Stimulated activated effector memory CD8-positive, alpha-beta T cell treated with anti-CD3 and anti-CD28 coated beads, Interleukin-12 subunit alpha, Interleukin-12 subunit beta, amount 100 ng/mL, for 72 hours (primary cell): ENCODE data around the gene OVOL3.
A peak's percentile ranks its signal among the peaks of the same experiment; 100 is the strongest.

Experiments
- ATAC-seq: fragments of 150-1000 bp; cut with Tn5 transposase; 2 replicates; pipeline ENCODE4 v1.10.0; 2021
- DNase-seq, 2 donors: peaks; one replicate each; pipeline ENCODE4 v3.0.0; 2021 to 2022; ENCODE audit warnings: low spot score in 2 of 2
- H3K27ac Mint-ChIP-seq: one replicate; pipeline ENCODE4 v1.8.0; 2022; ENCODE audit warnings: mild to moderate bottlenecking, mixed read lengths
- H3K36me3 Mint-ChIP-seq: one replicate; pipeline ENCODE4 v1.8.0; 2022; ENCODE audit warnings: mild to moderate bottlenecking, mixed read lengths
- H3K4me1 Mint-ChIP-seq: one replicate; pipeline ENCODE4 v1.8.0; 2022; ENCODE audit warnings: mixed read lengths
- H3K4me3 Mint-ChIP-seq: one replicate; pipeline ENCODE4 v1.8.0; 2022; ENCODE audit warnings: mild to moderate bottlenecking, mixed read lengths
- H3K9me3 Mint-ChIP-seq: one replicate; pipeline ENCODE4 v1.8.0; 2022; ENCODE audit warnings: mixed read lengths

Gene OVOL3

DNA sequence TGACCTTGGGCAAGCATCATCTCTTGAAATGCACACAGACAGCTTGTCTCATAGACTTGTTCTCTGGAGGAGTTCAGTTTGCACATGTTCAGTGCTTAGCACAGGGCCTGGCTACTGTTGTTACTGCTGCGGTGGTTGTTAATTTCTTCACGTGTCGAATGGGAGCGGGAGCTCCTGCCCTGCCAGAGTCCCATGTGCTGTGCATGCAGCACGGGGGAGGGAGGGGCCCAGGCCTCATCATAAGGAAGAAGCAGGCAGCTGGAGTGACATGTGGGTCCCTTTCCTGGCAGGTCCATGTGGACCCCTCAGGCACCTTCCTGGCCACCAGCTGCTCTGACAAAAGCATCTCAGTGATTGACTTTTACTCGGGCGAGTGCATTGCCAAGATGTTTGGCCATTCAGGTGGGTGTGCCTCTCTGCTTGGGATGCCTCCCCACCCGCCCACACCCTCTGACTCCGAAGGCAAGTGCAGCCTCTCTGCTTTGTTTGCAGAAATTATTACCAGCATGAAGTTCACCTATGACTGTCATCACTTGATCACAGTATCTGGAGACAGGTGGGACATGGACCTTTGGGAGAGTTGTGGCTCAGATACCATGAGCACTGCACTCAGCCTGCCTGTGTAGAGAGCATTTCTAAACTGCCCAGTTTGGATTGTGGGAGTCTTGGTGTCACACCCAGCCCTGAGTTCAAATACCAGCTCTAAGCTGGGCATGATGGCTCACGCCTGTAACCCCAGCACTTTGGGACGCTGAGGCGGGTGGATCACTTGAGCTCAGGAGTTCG lies 19.8 kb upstream of the OVOL3 start:
- no peak overlapping the region for H3K27ac Mint-ChIP-seq
- peaks cover 17% of the 10 kb centered on the region for H3K4me1 Mint-ChIP-seq
- DNase-seq, result no peak

DNA sequence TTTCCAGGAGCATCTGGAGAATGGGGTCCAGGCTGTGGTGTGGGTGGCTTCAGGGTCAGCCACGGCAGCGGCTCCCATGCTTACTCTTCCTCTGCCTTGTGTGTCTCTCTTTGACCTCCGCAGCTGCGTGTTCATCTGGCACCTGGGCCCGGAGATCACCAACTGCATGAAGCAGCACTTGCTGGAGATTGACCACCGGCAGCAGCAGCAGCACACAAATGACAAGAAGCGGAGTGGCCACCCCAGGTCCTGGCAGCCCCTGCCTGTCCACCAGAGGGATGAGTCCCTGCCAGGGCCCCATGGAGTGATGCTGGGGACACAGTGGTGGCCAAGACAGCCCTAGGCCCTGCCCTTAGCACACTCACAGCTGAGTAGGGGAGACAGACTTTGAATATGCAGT lies 18.4 kb upstream of the OVOL3 start:
- Mint-ChIP-seq H3K9me3 (no peaks in the 10 kb centered on the region), H3K36me3 (peaks cover 44% of the 10 kb centered on the region), H3K4me3 (peak overlapping the region; percentile 17), H3K4me1 (peaks cover 17% of the 10 kb centered on the region), H3K27ac (peak overlapping the region; percentile 70)
- ATAC-seq (no peak), DNase-seq (no peak)

More for the DNA sequence above, 19.8 kb upstream of the OVOL3 start:
- ATAC-seq, result no peak
- no peaks in the 10 kb centered on the region for H3K9me3 Mint-ChIP-seq
- H3K36me3 Mint-ChIP-seq, result peaks cover 34% of the 10 kb centered on the region
- H3K4me3 Mint-ChIP-seq, result no peak overlapping the region

DNA sequence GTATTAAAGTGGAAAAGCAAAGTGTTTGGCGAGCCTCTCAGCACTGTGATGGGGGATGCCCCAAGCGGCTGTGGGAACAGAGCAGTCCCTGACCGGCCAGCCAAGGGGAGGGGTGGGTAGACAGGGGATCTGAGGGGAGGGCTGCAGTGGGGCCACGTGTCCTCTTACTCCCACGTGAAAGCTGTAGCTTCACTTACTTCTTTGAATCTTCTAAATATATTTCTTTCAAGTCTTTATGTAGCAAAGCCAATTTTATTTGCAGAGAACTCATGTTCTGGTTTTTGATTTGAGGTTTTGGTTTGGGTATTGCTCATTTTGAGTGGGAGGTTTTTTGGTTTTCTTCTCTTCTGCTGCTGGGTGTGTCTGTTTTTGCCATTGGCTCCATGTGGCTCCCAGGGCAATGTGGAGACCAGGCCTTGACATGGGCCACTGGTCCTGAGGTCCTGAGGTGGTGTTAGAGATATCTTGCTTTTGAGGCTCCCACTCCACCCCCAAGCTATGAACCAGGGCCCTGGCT lies 17.7 kb upstream of the OVOL3 start:
- DNase-seq (no peak), ATAC-seq (peak; percentile 78)
- H3K4me1 Mint-ChIP-seq, result peaks cover 17% of the 10 kb centered on the region
- H3K9me3 Mint-ChIP-seq, result no peaks in the 10 kb centered on the region
- H3K27ac Mint-ChIP-seq, result peak overlapping the region; percentile 70
- H3K4me3 Mint-ChIP-seq, result peak overlapping the region; percentile 17
- H3K36me3 Mint-ChIP-seq, result peaks cover 51% of the 10 kb centered on the region

DNA sequence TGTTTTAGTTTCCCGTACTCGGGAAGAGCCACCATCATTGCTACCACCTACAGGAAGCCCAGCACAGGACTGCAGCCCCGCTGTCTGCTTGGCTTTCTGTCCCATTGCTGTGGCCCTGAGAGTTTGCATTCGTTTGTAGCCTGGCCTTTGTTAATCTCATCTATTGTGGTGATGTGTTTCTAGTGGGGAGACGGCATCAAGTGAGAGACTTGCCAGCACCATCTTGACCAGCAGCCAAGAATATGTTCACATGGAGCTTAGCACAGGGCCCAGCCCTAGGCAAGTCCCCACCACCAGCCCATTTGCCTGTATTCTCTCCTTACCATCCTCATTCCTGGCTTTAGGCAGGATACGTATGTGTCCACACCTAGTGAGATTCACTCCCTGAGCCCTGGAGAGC lies 17.3 kb upstream of the OVOL3 start:
- H3K27ac Mint-ChIP-seq, result peak overlapping the region; percentile 70
- peaks cover 47% of the 10 kb centered on the region for H3K36me3 Mint-ChIP-seq
- DNase-seq, result no peak
- peaks cover 17% of the 10 kb centered on the region for H3K4me1 Mint-ChIP-seq
- H3K9me3 Mint-ChIP-seq, result no peaks in the 10 kb centered on the region
- ATAC-seq, result no peak
- peak overlapping the region; percentile 17 for H3K4me3 Mint-ChIP-seq

DNA sequence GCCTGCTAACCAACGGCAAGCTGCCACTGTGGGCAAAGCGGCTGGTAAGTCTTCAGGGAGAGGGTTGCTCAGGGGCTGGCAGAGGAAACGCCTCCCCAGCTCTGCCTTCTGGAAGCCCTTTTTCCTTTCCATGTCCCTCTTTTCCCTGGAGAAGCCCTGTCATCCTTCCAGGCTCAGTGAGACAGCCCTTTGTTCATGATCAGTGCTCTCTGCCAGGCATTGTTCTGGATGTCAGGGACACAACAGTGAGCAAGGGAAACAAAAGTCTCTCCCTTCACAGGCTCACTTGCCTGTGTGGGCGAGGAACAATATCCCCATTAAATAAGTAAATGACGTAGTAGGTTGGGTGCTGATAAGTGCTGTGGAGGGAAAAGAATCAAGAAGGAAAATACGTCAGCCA lies 13.9 kb upstream of the OVOL3 start:
- DNase-seq (no peak), ATAC-seq (no peak)
- no peak overlapping the region for H3K4me3 Mint-ChIP-seq
- H3K36me3 Mint-ChIP-seq, result peaks cover 44% of the 10 kb centered on the region
- no peak overlapping the region for H3K27ac Mint-ChIP-seq
- H3K4me1 Mint-ChIP-seq, result peaks cover 17% of the 10 kb centered on the region
- no peaks in the 10 kb centered on the region for H3K9me3 Mint-ChIP-seq

DNA sequence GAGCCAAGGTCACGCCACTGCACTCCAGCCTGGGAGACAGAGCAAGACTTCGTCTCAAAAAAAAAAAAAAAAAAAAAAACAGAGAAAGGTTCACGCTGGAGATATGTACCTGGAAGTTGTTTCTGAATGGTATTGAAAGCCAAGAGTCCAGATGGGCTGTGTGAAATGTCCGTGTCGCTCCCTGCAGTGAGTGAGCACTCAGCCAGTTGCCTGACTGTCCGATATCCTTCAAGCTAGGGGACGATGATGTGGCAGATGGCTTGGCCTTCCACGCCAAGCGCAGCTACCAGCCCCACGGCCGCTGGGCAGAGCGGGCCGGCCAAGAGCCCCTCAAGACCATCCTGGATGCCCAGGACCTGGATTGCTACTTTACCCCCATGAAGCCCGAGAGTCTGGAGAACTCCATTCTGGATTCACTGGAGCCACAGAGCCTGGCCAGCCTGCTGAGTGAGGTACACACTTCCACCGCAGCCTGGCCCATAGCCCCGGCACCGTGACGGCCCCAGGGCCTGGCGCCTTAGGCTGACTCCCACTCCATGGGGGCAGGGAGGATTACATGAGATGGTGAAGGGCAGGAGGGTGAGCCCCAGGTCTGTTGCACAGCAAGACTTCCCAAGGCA lies 11.7 kb upstream of the OVOL3 start:
- H3K27ac Mint-ChIP-seq, result no peak overlapping the region

DNA sequence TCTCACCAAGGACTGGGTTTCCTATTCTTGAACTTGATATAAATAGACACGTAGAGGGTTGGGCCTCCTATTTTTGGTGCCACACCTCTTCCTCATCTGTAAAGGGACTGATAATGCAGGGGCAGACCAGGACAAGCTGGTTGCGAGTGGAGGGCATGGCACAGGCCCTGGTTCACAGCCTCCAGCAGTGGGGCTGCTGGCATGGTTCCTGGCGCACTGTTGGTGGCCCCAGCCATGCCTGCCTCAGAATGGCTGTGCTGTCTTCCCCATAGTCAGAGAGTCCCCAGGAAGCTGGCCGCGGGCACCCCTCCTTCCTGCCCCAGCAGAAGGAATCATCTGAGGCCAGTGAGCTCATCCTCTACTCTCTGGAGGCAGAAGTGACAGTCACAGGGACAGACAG lies 10.5 kb upstream of the OVOL3 start:
- Mint-ChIP-seq H3K9me3 (no peaks in the 10 kb centered on the region), H3K4me3 (no peak overlapping the region), H3K27ac (peak overlapping the region; percentile 37), H3K36me3 (peaks cover 32% of the 10 kb centered on the region), H3K4me1 (no peaks in the 10 kb centered on the region)
- DNase-seq (no peak), ATAC-seq (no peak)

More for the DNA sequence above, 11.7 kb upstream of the OVOL3 start:
- ATAC-seq (no peak), DNase-seq (no peak)
- H3K4me3 Mint-ChIP-seq, result no peak overlapping the region
- H3K9me3 Mint-ChIP-seq, result no peaks in the 10 kb centered on the region
- no peaks in the 10 kb centered on the region for H3K4me1 Mint-ChIP-seq
- H3K36me3 Mint-ChIP-seq, result peaks cover 39% of the 10 kb centered on the region

DNA sequence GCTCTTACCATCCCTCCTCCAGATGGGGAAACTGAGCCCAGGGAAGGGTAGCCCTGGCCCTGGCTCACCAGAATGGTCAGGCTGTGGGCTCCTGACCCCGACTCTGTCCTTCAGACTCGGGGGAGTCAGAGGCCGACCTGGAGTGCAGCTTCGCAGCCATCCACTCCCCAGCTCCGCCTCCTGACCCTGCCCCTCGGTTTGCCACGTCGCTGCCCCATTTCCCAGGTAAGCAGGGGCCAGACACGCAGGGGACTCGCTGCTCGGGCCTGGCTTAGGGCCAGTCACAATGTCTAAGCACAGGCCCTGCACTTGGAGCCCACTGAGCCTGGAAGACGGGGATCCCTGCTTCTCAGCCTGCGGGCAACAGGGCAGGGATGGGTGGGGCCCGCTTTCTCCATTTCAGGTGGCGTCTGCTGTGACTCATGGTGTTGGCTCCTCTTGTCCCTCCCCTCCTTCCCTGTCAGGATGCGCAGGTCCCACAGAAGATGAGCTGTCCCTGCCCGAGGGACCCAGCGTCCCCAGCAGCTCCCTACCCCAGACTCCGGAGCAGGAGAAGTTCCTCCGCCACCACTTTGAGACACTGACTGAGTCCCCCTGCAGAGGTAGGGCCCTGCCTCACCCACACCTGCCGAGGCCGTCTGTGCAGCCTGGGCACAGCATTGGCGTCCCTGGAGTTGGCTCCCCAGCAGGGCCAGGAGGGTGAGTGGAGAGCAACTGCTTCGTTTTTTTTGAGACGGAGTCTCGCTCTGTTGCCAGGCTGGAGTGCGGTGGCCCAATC lies 9.2 kb upstream of the OVOL3 start:
- H3K4me3 Mint-ChIP-seq, result no peak overlapping the region
- DNase-seq, result no peak
- H3K27ac Mint-ChIP-seq, result no peak overlapping the region
- no peaks in the 10 kb centered on the region for H3K4me1 Mint-ChIP-seq
- H3K36me3 Mint-ChIP-seq, result peaks cover 33% of the 10 kb centered on the region
- no peak for ATAC-seq
- H3K9me3 Mint-ChIP-seq, result no peaks in the 10 kb centered on the region

DNA sequence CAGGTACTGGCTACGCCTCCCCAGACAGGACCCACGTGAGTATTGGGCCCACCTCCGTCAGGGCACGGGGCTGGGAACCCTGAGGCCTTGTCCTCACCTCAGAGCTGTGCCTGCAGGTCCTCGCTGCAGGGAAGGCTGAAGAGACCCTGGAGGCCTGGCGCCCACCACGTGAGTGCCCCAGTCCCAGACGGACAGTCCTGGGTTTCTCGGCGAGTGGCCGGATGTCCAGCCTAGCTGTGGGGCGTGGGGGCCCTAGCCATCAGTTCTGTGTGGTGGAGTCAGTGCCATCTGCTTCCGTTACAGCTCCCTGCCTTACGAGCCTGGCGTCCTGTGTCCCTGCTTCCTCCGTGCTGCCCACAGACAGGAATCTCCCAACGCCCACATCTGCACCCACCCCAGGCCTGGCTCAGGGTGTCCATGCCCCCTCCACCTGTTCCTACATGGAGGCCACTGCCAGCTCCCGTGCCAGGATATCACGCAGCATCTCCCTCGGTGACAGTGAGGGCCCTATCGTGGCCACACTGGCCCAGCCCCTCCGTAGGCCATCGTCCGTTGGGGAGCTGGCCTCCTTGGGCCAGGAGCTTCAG lies 7.8 kb upstream of the OVOL3 start:
- H3K36me3 Mint-ChIP-seq, result peaks cover 25% of the 10 kb centered on the region
- no peak overlapping the region for H3K4me3 Mint-ChIP-seq
- H3K27ac Mint-ChIP-seq, result no peak overlapping the region
- no peaks in the 10 kb centered on the region for H3K9me3 Mint-ChIP-seq
- DNase-seq, result no peak
- no peak for ATAC-seq
- H3K4me1 Mint-ChIP-seq, result no peaks in the 10 kb centered on the region

DNA sequence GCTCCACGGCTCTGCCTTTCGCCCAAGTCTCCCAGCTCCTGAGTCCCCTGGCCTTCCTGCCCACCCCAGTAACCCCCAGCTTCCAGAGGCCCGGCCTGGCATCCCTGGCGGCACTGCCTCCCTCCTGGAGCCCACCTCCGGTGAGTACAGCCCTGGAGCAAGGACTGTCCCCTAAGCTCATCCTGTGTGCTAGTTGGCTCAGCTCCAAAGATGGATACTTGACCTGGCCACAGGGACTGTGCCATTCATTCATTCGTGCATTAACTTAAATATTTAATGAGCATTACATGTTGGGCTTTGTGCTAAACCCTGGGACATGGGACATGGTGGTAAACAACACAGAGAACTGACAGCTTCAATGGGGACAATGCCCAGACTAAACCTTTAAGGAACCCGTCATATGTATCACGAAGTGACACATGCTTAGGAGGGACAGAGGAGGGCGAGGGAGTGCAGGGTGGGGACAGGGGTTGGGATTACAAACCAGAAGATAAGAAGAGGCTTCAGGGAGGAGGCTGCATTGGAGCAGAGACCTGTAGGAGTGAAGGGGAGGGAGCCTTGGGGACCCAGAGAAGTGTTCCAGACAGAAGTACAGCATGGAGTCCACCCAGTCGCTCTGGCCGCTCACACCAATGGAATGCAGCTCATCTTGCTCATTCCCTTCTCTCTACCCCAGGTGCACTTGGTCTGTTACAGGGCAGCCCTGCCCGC lies 6.9 kb upstream of the OVOL3 start:
- ATAC-seq (no peak), DNase-seq (no peak)
- Mint-ChIP-seq H3K36me3 (peaks cover 25% of the 10 kb centered on the region), H3K4me1 (no peaks in the 10 kb centered on the region), H3K4me3 (no peak overlapping the region), H3K27ac (no peak overlapping the region), H3K9me3 (no peaks in the 10 kb centered on the region)

DNA sequence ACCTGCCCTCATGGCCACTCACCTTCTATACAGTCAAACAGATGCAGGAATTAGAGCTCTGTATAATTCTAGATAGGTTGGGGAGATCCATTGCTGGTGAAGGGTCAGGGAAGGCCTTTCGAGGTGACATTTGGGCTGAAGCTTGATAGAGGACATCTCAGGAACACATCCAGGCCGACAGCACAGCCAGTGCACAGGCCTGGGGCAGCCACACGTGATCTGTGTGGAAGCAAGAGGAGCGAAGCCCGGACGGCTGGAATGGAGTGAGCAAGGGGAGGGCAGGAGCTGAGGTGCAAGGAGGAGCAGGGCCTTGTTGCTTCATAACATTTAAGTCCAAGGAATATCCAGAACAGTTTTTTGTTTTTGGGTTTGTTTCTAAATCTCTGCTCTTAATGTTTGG lies 4.5 kb upstream of the OVOL3 start:
- DNase-seq (no peak), ATAC-seq (no peak)
- Mint-ChIP-seq H3K9me3 (no peaks in the 10 kb centered on the region), H3K4me3 (no peak overlapping the region), H3K4me1 (no peaks in the 10 kb centered on the region), H3K36me3 (peaks cover 30% of the 10 kb centered on the region), H3K27ac (peak overlapping the region; percentile 21)

DNA sequence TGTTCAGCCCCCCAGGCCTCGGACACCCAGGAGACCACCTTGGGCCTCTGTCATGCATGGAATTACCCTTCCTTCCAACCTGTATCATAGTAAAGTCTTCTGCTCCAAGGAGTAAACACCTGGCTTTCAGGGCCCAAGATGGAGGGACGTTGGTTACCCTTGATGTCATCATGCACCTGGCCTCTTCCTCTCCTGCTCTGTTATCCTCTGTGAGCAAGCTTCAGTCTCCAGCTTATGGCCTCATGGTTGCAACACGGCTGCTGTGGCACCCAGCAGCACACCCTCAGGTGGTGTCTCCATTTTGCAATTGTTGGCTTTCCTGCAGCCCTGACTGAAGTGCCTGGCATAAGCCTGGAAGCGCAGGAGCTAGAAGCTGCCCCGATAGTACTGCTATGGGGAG lies 4.0 kb upstream of the OVOL3 start:
- Mint-ChIP-seq H3K36me3 (peaks cover 35% of the 10 kb centered on the region), H3K9me3 (no peaks in the 10 kb centered on the region), H3K4me1 (no peaks in the 10 kb centered on the region), H3K4me3 (no peak overlapping the region), H3K27ac (peak overlapping the region; percentile 21)
- ATAC-seq, result no peak
- DNase-seq, result no peak

DNA sequence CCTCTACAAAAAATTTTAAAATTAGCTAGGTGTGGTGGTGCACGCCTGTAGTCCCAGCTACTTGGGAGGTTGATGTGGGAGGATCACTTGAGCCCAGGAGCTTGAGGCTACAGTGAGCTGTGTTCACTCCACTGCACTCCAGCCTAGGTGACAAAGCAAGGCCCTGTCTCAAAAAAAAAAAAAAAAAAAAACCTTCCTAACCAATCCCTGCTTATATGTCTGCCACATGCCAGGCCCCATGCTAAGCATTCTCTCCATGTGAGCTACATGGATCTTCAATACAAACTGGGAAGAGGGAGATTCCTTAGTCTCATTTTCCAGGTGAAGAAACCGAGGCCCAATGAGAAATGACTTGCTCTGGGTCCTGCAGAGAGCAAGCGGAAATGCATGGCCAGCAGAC lies 2.3 kb upstream of the OVOL3 start:
- Mint-ChIP-seq H3K36me3 (peaks cover 43% of the 10 kb centered on the region), H3K27ac (no peak overlapping the region), H3K9me3 (no peaks in the 10 kb centered on the region), H3K4me1 (peaks cover 12% of the 10 kb centered on the region), H3K4me3 (no peak overlapping the region)
- ATAC-seq (no peak), DNase-seq (no peak)

DNA sequence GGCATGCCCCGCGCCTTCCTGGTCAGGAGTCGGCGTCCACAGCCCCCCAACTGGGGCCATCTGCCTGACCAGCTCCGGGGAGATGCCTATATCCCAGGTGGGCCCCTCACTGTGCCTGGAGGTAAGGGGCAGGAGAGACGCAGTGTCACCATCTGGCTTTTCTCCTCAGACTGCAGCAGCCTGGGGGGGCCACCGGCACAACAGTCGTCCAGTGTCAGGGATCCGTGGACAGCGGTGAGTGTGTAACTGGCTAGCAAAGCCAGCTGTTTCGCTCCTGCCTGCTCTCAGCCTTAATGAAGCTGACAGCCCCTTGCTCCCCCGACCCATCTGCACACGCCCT lies 227 bp downstream of the OVOL3 start:
- H3K27ac Mint-ChIP-seq, result peak overlapping the region; percentile 53
- peaks cover 31% of the 10 kb centered on the region for H3K4me1 Mint-ChIP-seq
- H3K4me3 Mint-ChIP-seq, result no peak overlapping the region
- no peaks in the 10 kb centered on the region for H3K9me3 Mint-ChIP-seq
- peaks cover 60% of the 10 kb centered on the region for H3K36me3 Mint-ChIP-seq
- DNase-seq, result no peak
- ATAC-seq, result no peak

DNA sequence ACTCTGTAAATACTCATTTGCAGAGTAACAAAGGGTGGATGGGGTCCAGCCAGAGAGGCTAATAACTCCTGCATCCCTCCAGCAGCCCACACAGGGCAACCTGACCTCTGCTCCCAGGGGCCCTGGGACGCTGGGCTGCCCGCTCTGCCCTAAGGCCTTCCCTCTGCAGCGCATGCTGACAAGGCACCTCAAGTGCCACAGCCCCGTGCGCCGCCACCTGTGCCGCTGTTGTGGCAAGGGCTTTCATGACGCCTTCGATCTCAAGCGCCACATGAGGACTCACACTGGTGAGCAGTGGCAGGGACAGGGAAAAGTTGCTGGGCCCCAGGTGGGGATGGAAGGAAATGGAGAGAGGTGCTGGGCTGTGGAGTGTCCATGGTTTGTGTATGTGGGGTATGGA lies 1.7 kb downstream of the OVOL3 start:
- ATAC-seq (no peak), DNase-seq (no peak)
- Mint-ChIP-seq H3K4me3 (peak overlapping the region; percentile 97), H3K27ac (peak overlapping the region; percentile 63), H3K4me1 (peaks cover 43% of the 10 kb centered on the region), H3K9me3 (no peaks in the 10 kb centered on the region), H3K36me3 (peaks cover 62% of the 10 kb centered on the region)
